Memory B cell (primary cell): ENCODE measurements around the gene PNMT.

Experiments
- ATAC-seq: fragments of 150-1000 bp; cut with Tn5 transposase; 2 replicates; pipeline ENCODE4 v1.10.0; 2021; ENCODE audit warnings: low read depth, mild to moderate bottlenecking, moderate library complexity
- DNase-seq, 2 donors: peaks; one replicate each; pipeline ENCODE4 v3.0.0; 2022; ENCODE audit warnings: low spot score in 2 of 2
- H3K27ac Mint-ChIP-seq: one replicate; pipeline ENCODE4 v1.8.0; 2022; ENCODE audit warnings: mild to moderate bottlenecking, moderate library complexity, mixed read lengths
- H3K27me3 Mint-ChIP-seq: one replicate; pipeline ENCODE4 v1.8.0; 2022; ENCODE audit warnings: mixed read lengths
- H3K36me3 Mint-ChIP-seq: one replicate; pipeline ENCODE4 v1.8.0; 2022; ENCODE audit warnings: mild to moderate bottlenecking, mixed read lengths
- H3K4me1 Mint-ChIP-seq: one replicate; pipeline ENCODE4 v1.8.0; 2022; ENCODE audit warnings: mixed read lengths
- H3K4me3 Mint-ChIP-seq: one replicate; pipeline ENCODE4 v1.8.0; 2022; ENCODE audit warnings: mild to moderate bottlenecking, moderate library complexity, mixed read lengths
- H3K9me3 Mint-ChIP-seq: one replicate; pipeline ENCODE4 v1.8.0; 2022; ENCODE audit warnings: mixed read lengths

Gene PNMT

DNA sequence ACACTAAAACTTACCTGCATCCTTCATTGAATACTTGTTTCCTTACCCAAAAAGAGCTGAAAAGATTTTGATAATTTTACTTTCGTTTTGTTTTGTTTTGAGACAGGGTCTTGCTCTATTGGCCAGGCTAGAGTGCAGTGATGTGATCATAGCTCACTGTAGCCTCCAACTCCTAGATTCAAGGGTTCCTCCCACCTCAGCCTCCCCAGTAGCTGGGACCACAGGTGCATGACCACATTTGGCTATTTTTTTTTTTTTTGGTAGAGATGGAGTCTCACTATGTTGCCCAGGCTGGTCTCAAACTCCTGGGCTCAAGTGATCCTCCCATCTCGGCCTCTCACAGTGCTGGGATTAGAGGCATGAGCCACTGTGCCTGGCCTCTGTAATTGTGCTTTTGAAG is 13.1 kb upstream of the PNMT start:
- Mint-ChIP-seq H3K36me3 (peaks cover 14% of the 10 kb centered on the region), H3K27me3 (no peaks in the 10 kb centered on the region)
- DNase-seq: no peak

DNA sequence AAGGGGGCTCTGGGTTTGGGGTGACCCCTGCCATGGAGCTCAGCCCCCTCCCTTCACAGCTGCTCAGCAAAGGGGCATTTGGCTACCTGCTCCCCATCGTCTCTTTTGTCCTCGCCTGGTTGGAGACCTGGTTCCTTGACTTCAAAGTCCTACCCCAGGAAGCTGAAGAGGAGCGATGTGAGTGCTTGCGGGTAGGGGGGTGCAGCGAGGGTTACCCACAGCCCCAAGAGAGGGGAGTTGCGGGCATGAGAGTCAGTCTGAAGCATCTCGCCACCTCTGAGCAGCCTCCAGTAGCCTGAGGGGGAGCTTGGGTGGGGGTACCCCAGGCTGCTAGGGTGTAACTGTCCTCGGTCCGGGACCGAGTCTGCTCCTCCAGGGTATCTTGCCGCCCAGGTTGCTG is 9.9 kb upstream of the PNMT start:
- Mint-ChIP-seq H3K4me3 (no peak overlapping the region), H3K27me3 (no peaks in the 10 kb centered on the region), H3K36me3 (peaks cover 14% of the 10 kb centered on the region), H3K27ac (no peak overlapping the region), H3K9me3 (no peaks in the 10 kb centered on the region), H3K4me1 (peaks cover 13% of the 10 kb centered on the region)
- ATAC-seq: no peak
- no peak for DNase-seq

More for the DNA sequence above, 13.1 kb upstream of the PNMT start:
- Mint-ChIP-seq H3K9me3 (no peaks in the 10 kb centered on the region), H3K27ac (peak overlapping the region; percentile 89), H3K4me1 (peaks cover 30% of the 10 kb centered on the region), H3K4me3 (no peak overlapping the region)
- ATAC-seq: no peak

DNA sequence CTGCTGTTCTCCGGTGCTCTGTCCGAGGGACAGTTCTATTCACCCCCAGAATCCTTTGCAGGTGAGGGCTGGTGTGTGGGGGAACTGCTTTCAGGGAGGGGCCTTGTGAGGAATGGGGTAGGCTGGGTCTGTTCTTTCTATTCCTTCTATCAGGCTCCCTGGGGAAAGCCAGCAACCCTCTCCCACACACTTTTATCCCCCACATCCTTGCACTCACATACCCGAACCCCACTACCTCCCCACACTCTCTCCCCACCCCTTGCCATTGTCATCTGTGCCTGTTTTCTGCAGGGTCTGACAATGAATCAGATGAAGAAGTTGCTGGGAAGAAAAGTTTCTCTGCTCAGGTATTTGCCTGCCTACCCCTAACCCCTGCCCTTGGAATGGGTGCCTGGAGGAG is 9.5 kb upstream of the PNMT start:
- Mint-ChIP-seq H3K4me3 (no peak overlapping the region), H3K27me3 (no peaks in the 10 kb centered on the region), H3K9me3 (no peaks in the 10 kb centered on the region), H3K36me3 (peaks cover 14% of the 10 kb centered on the region), H3K27ac (peak overlapping the region; percentile 92), H3K4me1 (peaks cover 10% of the 10 kb centered on the region)
- DNase-seq: no peak
- no peak for ATAC-seq

DNA sequence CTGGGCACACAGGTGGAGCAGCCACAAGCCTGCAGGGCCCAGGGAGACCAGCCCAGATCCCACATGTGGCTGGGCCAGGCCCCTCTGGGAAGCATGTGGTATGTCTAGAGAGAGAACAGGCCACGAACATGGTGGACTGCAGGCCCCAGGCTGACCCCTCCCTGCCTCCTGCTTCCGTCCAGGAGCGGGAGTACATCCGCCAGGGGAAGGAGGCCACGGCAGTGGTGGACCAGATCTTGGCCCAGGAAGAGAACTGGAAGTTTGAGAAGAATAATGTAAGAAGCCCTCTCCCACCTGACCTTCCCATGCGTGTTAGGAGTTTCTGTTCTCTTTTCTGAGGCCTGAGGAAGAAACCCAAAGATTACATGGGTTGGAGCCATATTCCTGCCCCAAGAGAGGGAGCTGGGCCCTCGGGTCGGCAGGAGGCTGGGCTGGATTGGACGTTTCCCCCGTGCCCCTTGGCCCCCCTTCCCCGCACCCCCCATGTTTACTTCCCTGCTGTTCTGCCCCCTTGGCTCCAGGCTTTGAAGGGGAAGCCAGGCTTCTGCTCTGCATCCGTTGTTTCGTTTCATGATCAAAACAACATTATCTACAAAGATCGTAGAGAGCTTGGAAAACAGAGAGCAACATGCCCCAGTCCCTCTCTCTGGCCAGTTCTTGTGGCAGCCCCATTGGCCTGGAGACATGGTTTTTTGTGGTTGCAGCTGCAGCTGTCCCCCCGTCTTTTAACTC is 8.8 kb upstream of the PNMT start:
- H3K36me3 Mint-ChIP-seq: peaks cover 14% of the 10 kb centered on the region
- peaks cover 7% of the 10 kb centered on the region for H3K4me1 Mint-ChIP-seq
- H3K27ac Mint-ChIP-seq: peak overlapping the region; percentile 92
- no peak overlapping the region for H3K4me3 Mint-ChIP-seq
- H3K27me3 Mint-ChIP-seq: no peaks in the 10 kb centered on the region
- no peaks in the 10 kb centered on the region for H3K9me3 Mint-ChIP-seq
- DNase-seq (no peak), ATAC-seq (peak; percentile 78)

DNA sequence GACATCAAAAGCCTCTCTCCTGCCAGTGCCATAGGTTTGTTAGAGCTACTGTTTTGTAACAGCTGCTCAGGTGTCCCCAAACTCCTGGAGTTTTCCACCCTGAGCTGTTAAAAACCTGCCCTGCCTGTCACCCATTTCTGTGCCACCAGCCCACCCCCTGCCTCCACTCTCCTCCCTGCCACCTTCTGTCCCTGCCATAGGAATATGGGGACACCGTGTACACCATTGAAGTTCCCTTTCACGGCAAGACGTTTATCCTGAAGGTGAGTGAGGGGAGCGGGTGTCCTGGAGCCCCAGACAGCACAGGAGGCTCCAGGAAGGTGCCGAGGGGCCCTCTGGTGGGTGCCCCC is 8.3 kb upstream of the PNMT start:
- H3K27ac Mint-ChIP-seq: peak overlapping the region; percentile 92

DNA sequence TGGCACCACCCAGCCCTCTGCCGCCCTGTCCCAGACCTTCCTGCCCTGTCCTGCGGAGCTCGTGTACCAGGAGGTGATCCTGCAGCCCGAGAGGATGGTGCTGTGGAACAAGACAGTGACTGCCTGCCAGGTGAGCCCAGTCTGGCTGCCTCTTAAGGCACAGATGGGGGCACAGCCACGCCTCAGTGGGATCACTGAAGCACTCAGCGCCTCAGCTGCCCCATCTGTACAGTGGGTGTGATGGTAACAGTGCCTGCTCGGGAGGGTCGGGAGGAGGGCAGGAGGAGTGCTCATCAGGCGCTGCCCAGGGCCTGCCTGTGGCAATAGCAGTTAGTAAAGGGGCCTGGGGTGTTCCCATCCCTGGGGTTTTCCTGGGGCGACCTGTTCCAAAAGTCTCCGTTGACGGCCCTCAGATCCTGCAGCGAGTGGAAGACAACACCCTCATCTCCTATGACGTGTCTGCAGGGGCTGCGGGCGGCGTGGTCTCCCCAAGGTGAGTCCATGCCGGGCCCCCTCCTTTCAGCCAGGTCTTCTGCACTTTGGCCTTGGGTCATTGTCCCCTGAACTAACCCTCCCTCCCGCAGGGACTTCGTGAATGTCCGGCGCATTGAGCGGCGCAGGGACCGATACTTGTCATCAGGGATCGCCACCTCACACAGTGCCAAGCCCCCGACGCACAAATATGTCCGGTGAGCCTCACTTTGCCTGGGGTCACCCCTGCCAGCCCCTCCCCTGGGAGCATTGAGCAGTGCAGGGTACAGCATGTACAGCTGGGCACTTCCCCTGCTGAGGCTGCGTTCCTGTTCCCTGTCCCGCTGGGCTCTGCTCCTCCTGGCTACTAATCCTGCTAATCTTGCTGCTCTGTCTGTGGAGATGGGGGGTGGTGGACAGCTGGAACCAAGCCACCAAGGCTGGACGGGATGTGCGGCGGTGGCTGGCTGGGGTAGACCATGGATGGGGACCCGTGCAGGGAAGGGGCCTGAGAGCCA is 7.6 kb upstream of the PNMT start:
- ATAC-seq (no peak), DNase-seq (no peak)
- Mint-ChIP-seq H3K4me3 (no peak overlapping the region), H3K36me3 (peaks cover 12% of the 10 kb centered on the region), H3K27ac (no peak overlapping the region), H3K4me1 (peaks cover 8% of the 10 kb centered on the region), H3K27me3 (no peaks in the 10 kb centered on the region), H3K9me3 (no peaks in the 10 kb centered on the region)

More for the DNA sequence above, 8.3 kb upstream of the PNMT start:
- no peak for ATAC-seq
- H3K4me3 Mint-ChIP-seq: no peak overlapping the region
- H3K36me3 Mint-ChIP-seq: peaks cover 14% of the 10 kb centered on the region
- H3K27me3 Mint-ChIP-seq: no peaks in the 10 kb centered on the region
- peaks cover 7% of the 10 kb centered on the region for H3K4me1 Mint-ChIP-seq
- no peak for DNase-seq
- H3K9me3 Mint-ChIP-seq: no peaks in the 10 kb centered on the region

DNA sequence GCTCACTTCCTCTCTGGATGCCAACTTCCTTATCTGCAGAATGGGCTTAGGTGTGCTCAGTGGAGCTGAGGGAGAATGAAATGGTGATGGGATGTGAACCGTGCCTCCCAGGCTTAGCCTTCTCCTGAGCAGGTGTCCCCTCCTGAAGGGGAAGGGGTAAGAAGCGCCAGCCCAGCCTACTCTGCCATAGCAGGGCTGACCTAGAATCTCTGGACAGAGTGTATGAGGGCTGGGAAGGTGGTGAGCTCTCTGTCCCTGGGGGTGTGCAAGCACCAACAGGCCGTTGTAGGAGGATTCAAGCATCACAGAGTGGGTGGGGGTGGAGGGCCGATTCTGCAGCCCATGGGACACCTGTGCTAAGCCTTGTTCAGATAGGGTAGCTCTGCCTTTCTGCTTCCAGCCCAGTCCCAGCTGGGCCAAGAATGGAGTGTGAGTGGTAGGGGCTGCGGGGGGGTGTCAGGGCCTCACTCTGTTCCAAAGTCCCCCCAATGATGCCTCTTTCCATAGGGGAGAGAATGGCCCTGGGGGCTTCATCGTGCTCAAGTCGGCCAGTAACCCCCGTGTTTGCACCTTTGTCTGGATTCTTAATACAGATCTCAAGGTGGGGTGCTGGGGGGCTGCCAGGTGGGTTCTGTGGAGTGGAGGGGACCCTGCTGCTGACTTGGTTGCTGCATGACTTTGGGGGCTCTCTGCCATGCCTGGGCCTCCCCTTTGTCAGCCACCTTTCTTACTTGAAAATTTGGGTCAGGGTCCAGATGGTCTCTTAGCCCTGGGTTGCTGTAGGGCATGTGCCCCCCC is 6.3 kb upstream of the PNMT start:
- Mint-ChIP-seq H3K27me3 (peaks cover 2% of the 10 kb centered on the region), H3K4me1 (peaks cover 11% of the 10 kb centered on the region), H3K9me3 (no peaks in the 10 kb centered on the region), H3K4me3 (no peak overlapping the region), H3K36me3 (peaks cover 9% of the 10 kb centered on the region), H3K27ac (no peak overlapping the region)
- no peak for ATAC-seq
- DNase-seq: no peak

DNA sequence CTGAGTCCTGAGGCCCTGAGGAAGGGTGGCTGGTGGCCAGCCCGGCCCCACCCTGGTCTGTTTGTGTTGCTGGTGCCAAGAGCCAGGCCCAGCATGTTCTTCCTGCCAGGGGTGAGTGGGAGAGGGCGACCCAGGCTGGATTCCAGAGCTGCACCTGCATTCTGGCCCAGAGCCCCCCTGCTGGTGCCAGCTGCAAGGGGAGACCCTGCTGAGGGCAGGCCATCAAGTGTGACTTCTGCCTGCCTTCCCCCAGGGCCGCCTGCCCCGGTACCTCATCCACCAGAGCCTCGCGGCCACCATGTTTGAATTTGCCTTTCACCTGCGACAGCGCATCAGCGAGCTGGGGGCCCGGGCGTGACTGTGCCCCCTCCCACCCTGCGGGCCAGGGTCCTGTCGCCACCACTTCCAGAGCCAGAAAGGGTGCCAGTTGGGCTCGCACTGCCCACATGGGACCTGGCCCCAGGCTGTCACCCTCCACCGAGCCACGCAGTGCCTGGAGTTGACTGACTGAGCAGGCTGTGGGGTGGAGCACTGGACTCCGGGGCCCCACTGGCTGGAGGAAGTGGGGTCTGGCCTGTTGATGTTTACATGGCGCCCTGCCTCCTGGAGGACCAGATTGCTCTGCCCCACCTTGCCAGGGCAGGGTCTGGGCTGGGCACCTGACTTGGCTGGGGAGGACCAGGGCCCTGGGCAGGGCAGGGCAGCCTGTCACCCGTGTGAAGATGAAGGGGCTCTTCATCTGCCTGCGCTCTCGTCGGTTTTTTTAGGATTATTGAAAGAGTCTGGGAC is 5.5 kb upstream of the PNMT start:
- no peak for DNase-seq
- Mint-ChIP-seq H3K4me3 (no peak overlapping the region), H3K27me3 (peaks cover 2% of the 10 kb centered on the region), H3K36me3 (peaks cover 9% of the 10 kb centered on the region), H3K4me1 (peaks cover 12% of the 10 kb centered on the region), H3K9me3 (no peaks in the 10 kb centered on the region), H3K27ac (no peak overlapping the region)
- no peak for ATAC-seq

DNA sequence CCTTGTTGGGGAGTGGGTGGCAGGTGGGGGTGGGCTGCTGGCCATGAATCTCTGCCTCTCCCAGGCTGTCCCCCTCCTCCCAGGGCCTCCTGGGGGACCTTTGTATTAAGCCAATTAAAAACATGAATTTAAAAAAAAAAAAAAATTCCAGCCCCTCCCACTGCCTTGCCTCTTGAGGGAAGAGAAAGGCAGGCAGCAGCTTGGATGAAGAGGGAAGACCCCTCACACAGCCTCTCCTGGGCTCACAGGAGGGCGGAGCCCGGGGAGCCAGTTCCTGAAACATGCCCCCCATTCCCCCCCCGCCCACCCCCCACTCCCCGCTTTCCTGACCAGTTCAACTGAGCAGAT is 4.9 kb upstream of the PNMT start:
- no peak overlapping the region for H3K4me3 Mint-ChIP-seq
- ATAC-seq: no peak
- H3K9me3 Mint-ChIP-seq: no peaks in the 10 kb centered on the region
- DNase-seq: no peak
- peaks cover 9% of the 10 kb centered on the region for H3K36me3 Mint-ChIP-seq
- peaks cover 2% of the 10 kb centered on the region for H3K27me3 Mint-ChIP-seq
- peaks cover 14% of the 10 kb centered on the region for H3K4me1 Mint-ChIP-seq
- no peak overlapping the region for H3K27ac Mint-ChIP-seq

DNA sequence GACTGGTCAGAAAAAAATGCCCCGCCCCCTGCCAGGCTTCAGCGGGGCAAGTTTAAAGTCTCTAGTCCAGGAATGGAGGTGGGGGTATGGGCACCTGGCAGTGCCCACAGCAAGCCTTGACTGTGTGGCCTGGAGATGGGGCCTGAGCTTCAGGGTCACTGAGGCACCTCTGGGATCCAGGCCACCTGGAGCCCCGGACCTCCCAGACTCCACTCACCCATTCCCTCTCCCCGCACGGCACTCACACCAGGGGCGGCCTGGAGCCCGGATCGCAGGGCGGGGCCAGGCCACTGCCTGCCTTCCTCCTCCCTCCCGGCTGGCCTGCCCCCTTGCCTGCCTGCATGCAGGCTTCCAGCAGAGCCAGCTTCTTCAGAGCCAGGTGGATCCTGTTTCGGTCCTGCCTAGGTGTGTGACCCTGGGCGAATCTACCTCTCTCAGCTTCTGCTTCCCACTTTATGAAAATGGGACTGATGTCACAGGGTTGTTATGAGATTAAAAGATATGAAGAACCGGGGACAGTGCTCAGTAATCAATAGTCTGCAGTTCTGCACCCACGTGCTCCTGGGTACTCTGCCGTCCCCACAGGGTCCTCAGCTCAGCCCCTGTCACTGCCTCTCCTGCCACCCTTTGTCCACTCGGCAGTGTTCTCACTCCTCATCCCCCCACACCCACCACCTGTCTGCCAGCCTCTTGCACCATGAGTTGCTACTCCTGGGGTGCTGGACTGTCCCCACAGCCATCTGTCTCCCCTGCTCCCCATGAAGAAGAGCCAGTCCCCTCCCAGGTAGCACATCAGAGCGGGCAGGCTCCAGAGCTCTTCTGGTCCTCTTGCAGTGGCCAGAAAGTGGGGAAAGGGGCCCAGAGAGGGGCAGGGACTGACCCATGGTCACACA is 4.3 kb upstream of the PNMT start:
- no peak overlapping the region for H3K27ac Mint-ChIP-seq
- DNase-seq: no peak
- H3K9me3 Mint-ChIP-seq: no peaks in the 10 kb centered on the region
- peaks cover 6% of the 10 kb centered on the region for H3K27me3 Mint-ChIP-seq
- ATAC-seq: no peak
- peaks cover 15% of the 10 kb centered on the region for H3K4me1 Mint-ChIP-seq
- H3K36me3 Mint-ChIP-seq: peaks cover 5% of the 10 kb centered on the region
- H3K4me3 Mint-ChIP-seq: no peak overlapping the region

DNA sequence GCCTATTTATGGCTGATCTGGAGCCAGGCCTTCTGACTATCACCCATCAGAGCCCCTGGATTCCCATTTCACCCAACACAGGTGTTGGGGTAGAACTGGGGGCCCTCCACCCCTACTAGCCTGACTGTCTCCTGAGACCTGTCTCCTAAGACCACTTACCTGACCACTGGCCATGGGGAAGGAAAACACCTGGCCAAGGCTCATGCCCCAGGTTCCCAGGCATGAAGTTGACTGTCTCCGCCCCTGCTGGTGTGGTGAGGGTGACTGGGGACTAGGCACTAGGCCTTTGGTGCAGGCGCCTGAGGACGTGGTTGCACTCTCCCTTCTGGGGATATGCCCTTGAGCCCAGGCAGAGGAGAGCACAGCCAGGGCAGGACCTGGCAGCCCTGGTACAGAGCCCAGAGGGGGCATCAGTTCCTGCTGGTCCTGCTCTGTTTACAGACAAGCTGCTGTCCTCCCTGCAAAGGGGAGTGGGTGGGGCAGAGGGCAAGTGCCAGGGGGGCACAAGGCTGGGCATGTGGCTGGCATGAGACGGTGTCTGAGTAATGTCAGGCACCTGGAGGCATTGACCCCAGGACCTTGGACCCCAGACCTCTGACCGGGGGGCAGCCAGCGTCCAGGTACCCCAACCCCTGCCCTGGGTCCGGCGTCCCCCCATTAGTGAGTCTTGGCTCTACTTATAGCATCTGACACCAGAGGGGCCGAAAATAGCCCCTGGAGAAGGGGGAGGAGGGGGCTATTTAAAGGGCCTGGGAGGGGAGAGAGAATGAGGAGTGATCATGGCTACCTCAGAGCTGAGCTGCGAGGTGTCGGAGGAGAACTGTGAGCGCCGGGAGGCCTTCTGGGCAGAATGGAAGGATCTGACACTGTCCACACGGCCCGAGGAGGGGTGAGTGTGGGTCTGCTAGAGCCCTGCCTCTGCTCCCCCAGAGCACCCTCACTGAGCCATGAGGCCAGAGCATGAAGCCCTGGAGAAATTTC is 3.4 kb upstream of the PNMT start, which contains the start of gene TCAP:
TSS of gene TCAP (plus strand) at position 769 of the 981 bp plus-strand sequence. CDS start at position 780, 11 bp downstream.
- Mint-ChIP-seq H3K9me3 (no peaks in the 10 kb centered on the region), H3K36me3 (peaks cover 5% of the 10 kb centered on the region), H3K4me3 (peak within 1 kb of the TSS; percentile 30), H3K27me3 (peaks cover 6% of the 10 kb centered on the region), H3K4me1 (peaks cover 13% of the 10 kb centered on the region), H3K27ac (no peak within 1 kb of the TSS)
- no peak for DNase-seq
- ATAC-seq: no peak
